ENCODE results near the gene C16orf54.
"Not testable (repeated sequence)": the region's sequence is repeated elsewhere in the genome, so short reads cannot be mapped to it uniquely, and the experiment has no call there.

The C16orf54 gene

DNA sequence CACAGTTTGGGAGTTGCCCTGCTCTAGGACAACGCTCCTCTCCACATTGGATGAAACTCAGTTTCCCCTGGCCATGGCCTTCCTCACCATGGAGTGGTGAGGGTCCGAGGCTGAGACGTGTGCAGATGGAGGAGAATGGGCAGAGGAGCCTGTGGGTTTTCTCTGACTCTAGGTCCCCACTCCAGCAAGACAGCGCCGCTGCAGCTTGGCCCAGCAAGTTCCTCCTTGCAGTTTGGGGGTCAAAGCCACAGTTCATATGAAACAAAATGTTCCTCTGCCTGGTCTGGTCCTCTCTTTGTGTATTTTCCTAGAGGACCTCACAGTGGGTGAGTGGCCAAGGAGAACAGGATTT is 2.3 kb downstream of the C16orf54 start:
- TF ChIP-seq, protein P1, sequence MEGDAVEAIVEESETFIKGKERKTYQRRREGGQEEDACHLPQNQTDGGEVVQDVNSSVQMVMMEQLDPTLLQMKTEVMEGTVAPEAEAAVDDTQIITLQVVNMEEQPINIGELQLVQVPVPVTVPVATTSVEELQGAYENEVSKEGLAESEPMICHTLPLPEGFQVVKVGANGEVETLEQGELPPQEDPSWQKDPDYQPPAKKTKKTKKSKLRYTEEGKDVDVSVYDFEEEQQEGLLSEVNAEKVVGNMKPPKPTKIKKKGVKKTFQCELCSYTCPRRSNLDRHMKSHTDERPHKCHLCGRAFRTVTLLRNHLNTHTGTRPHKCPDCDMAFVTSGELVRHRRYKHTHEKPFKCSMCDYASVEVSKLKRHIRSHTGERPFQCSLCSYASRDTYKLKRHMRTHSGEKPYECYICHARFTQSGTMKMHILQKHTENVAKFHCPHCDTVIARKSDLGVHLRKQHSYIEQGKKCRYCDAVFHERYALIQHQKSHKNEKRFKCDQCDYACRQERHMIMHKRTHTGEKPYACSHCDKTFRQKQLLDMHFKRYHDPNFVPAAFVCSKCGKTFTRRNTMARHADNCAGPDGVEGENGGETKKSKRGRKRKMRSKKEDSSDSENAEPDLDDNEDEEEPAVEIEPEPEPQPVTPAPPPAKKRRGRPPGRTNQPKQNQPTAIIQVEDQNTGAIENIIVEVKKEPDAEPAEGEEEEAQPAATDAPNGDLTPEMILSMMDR (conservative IDR thresholded peaks at IDR 0.05; ENCODE audit: low read length) = no peak
- H3K4me3 ChIP-seq (ENCODE audit: low read length) = no peak overlapping the region
- DNase-seq (ENCODE audit: low read depth) = no peak

- no peak overlapping the region for H3K4me3 ChIP-seq (ENCODE audit: low read length)
- TF ChIP-seq, protein P1 (conservative IDR thresholded peaks at IDR 0.05; ENCODE audit: low read length) = no peak
- no peak for DNase-seq (ENCODE audit: low read depth)
Measured at GRCh38 chr16:29742683-29743275, 3.0 kb downstream of the C16orf54 start.

DNA sequence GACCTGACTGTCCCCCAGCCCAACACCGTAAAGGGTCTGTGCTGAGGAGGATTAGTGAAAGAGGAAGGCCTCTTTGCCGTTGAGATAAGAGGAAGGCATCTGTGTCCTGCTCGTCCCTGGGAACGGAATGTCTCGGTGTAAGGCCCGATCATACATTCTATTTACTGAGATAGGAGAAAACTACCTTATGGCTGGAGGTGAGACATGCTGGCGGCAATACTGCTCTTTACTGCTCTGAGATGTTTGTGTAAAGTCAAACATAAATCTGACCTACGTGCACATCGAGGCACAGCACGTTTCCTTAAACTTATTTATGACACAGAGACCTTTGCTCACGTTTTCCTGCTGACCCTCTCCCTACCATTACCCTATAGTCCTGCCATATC is 5.2 kb downstream of the C16orf54 start:
- DNase-seq (ENCODE audit: low read depth); H3K4me3 ChIP-seq (ENCODE audit: low read length): not testable (repeated sequence)

DNA sequence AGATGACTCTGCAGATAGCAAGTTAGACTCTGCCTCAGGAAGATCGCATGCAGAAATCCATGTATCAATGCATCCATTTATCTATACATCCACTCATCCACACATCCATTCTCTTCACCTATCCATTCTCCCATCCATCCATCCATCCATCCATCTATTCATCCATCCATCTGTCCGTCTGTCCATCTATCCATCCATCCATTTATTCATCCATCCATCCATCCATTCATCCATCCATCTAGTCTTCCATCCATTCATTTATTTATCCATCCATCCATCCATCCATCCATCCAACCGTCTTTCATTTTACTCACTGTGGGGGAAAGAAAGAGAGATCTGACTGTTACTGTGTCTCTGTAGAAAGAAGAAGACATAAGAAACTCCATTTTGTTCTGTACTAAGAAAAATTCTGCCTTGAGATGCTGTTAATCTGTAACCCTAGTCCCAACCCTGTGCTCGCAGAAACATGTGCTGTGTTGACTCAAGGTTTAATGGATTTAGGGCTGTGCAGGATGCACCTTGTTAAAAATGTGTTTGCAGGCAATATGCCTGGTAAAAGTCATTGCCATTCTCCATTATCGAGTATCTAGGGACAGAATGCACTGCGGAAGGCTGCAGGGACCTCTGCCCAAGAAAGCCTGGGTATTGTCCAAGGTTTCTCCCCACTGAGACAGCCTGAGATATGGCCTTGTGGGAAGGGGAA is 5.7 kb downstream of the C16orf54 start:
- H3K4me3 ChIP-seq (ENCODE audit: low read length); DNase-seq (ENCODE audit: low read depth): not testable (repeated sequence)

DNA sequence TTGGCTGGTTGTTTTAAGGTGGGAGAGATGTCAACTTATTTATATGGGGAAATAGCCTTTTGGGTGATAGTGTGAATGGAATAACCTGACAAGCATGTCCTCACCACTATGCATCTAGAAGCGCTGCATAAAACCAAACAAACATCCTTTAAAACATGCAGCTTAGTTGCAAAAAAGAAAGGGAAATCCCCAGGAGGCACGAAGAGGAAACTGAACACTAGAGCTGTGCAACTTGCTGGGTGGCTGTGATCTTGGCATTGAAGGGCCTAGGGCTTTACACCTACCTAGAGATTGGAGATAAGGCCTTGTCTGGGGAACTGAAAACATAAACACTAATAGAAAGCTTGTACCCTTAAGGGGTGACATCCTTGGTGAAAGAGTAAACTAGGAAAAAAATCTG is 7.3 kb downstream of the C16orf54 start:
- no peak overlapping the region for H3K4me3 ChIP-seq (ENCODE audit: low read length)
- TF ChIP-seq, protein P1 (conservative IDR thresholded peaks at IDR 0.05; ENCODE audit: low read length) = no peak
- no peak for DNase-seq (ENCODE audit: low read depth)

- H3K4me3 ChIP-seq (ENCODE audit: low read length) = no peak overlapping the region
Measured at GRCh38 chr16:29737713-29738112, 8.1 kb downstream of the C16orf54 start.

GRCh38 chr16:29736764-29737163 is 9.0 kb downstream of the C16orf54 start:
- DNase-seq (ENCODE audit: low read depth) = no peak
- H3K4me3 ChIP-seq (ENCODE audit: low read length) = no peak overlapping the region
- TF ChIP-seq, protein P1 (conservative IDR thresholded peaks at IDR 0.05; ENCODE audit: low read length) = no peak

More at GRCh38 chr16:29737713-29738112, 8.1 kb downstream of the C16orf54 start:
- TF ChIP-seq, protein P1 (conservative IDR thresholded peaks at IDR 0.05; ENCODE audit: low read length) = no peak
- no peak for DNase-seq (ENCODE audit: low read depth)

DNA sequence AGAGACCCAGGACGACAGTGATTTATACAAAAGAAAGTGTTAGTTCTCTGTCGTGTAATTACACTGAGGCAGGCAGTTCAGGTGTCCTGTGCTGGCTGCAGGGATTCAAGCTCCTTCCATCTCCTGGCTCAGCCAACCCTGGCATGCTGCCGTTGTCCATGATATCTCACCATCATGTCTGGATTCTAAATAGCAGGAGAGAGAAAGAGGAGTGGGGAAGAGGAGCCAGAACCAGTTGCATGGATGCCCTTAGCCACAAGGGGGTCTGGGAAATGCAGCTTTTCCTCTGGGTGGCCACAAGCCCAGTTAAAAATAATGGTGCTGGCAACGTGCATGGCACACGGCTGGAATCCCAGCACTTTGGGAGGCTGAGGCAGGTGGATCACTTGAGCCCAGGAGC is 9.7 kb downstream of the C16orf54 start:
- DNase-seq (ENCODE audit: low read depth) = no peak
- TF ChIP-seq, protein P1 (conservative IDR thresholded peaks at IDR 0.05; ENCODE audit: low read length) = no peak; the same call in 1 of the 2 replicates
- H3K4me3 ChIP-seq (ENCODE audit: low read length) = no peak overlapping the region
